NCI-H2107 (cell line): ENCODE results near the gene S100A4.
A peak's percentile ranks its signal among the peaks of the same experiment; 100 is the strongest.

Experiments
- DNase-seq: peaks from one replicate; lab custom pipeline; 2025; lab: John Stamatoyannopoulos, UW

Gene S100A4

GRCh38 chr1:153547560-153548551 is 2.2 kb upstream of the S100A4 start:
- DNase-seq, result no peak

- DNase-seq, result peak; percentile 65
Observed at GRCh38 chr1:153546796-153547559, 1.4 kb upstream of the S100A4 start.

- no peak for DNase-seq
Observed at GRCh38 chr1:153546371-153546770, 765 bp upstream of the S100A4 start.

- no peak for DNase-seq
Observed at GRCh38 chr1:153544453-153545066, 1.0 kb downstream of the S100A4 start.

- DNase-seq, result no peak
Observed at GRCh38 chr1:153543736-153544135, 1.9 kb downstream of the S100A4 start.

GRCh38 chr1:153542956-153543711 is 2.5 kb downstream of the S100A4 start:
- DNase-seq, result no peak

GRCh38 chr1:153541641-153542590 is 3.7 kb downstream of the S100A4 start:
- no peak for DNase-seq

GRCh38 chr1:153540394-153541361 is 4.9 kb downstream of the S100A4 start, which contains the start of gene S100A5:
S100A5 (minus strand) TSS chr1:153540934; CDS start chr1:153540191, 743 bp downstream.
- DNase-seq, result no peak

- DNase-seq, result no peak
Observed at GRCh38 chr1:153539395-153540093, 6.1 kb downstream of the S100A4 start.

GRCh38 chr1:153538315-153538821 is 7.2 kb downstream of the S100A4 start:
- peak; percentile 42 for DNase-seq

GRCh38 chr1:153537376-153537730 is 8.3 kb downstream of the S100A4 start:
- no peak for DNase-seq

GRCh38 chr1:153536671-153537375 is 8.8 kb downstream of the S100A4 start:
- DNase-seq, result no peak

- peak; percentile 43 for DNase-seq
Observed at GRCh38 chr1:153536012-153536670, 9.5 kb downstream of the S100A4 start.

- no peak for DNase-seq
Observed at GRCh38 chr1:153535242-153536011, 10.2 kb downstream of the S100A4 start, which contains the start of gene S100A6. S100A6 (minus strand) TSS chr1:153535991; CDS start chr1:153535339, 652 bp downstream.

- no peak for DNase-seq
Observed at GRCh38 chr1:153534925-153535241, 10.7 kb downstream of the S100A4 start.

GRCh38 chr1:153534226-153534924 is 11.2 kb downstream of the S100A4 start:
- DNase-seq, result no peak
